Pons (tissue), 1 donor: ENCODE results near the gene CFAP298.

ENCODE experiments used
- DNase-seq: peaks from one replicate; pipeline ENCODE4 v3.0.0-alpha.2; 2016; ENCODE audit warnings: low spot score

Gene CFAP298

DNA sequence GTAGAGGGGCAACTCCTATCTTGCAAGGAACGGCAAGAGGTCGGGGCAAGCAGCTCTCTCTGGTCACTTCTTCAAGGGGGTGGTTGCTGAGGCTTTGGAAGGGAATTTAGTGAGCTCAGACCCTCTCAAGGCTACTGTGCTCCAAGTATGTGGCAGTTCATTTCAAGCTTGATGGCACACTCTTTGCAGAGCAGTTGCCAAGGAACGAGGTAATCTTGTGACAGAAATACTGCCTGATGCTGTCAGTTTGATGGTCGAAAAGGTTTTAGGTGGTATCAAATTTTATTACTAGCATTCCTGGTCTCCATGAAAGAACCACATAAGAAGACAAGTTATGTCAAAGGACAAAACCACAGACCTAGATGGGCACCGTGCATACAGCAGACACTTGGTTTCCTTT, 13.1 kb downstream of the CFAP298 start:
- no peak for DNase-seq

DNA sequence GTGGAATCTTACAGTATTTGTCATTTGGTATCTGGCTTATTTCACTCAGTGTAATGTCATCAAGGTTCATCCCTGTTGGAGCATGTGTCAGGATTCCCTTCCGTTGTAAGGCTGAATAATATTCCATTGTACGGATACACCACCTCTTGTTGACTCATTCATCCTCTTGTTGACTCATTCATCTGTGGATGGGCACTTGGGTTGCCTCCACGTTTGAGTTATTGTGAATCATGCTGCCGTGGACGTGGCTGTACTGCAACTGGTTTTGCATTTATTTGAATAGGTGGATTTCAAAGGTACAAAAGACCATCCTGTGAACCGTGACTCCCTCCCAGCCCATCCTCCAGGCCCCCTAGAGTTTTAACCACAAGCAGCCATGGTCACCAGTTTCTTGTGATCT, 15.0 kb downstream of the CFAP298 start:
- DNase-seq, result no peak

DNA sequence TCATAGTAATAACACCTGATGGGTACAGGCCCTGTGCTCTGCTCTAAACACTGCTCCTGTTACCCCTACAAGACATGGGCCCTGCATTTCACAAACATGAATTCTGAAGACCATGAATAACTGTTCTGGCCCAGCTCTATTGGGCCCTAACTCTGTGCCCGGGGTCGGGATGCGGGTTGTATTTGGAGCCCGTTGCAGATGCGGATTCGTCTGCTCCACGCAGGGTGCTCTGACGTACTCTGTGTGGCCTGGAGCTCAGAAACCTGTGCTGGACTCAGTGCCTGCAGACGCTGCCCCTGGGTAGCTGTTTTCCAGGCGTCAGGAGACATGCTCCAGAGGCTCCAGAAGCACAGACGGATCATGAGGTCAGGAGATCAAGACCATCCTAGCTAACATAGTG, 16.7 kb downstream of the CFAP298 start:
- no peak for DNase-seq

DNA sequence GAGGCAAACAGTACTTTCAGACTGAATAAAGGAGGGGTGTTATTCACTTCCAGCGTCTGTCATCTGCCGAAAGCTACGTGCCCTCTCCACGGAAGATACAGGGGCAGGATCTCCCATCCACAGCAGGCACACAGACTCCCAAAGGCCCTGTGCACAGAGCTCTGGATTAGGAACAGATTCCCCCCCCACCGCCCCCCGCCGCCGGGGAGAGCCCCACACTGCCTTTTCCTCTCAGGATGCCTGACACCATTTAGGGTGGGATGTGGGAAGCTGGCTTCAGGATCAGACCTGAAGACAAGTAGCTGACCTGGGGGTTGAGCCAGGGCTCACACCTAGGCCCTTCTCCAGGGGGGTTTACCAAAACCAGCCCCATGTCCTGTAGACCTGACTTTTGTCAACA, 18.5 kb downstream of the CFAP298 start:
- DNase-seq, result no peak

DNA sequence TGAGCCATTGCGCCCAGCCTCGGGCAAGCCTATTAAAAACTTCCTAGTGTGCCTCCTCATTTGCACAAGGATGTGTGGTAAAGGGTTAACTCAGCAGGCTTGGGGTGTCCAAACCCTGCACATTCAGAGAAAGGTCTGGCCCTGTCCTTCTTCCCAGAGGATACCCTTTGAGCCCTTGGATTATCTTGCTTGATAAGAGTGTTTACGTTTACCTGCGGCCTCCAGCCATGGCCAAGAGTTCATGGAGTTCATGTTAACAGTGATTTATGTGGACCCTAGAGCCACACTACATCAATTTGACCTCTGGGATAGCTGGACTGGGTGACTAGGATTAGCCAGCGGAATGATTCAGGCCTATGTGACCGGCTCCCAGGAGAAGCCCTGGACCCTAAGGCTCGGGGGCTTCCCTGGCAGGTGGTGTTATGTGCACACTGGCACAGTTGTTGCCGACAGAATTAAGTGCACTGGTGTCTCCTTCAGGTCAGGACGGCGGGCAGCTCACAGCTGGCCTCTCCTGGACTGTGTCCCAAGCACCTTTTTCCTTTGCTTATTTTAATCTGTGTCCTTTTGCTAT, 19.2 kb downstream of the CFAP298 start:
- no peak for DNase-seq

DNA sequence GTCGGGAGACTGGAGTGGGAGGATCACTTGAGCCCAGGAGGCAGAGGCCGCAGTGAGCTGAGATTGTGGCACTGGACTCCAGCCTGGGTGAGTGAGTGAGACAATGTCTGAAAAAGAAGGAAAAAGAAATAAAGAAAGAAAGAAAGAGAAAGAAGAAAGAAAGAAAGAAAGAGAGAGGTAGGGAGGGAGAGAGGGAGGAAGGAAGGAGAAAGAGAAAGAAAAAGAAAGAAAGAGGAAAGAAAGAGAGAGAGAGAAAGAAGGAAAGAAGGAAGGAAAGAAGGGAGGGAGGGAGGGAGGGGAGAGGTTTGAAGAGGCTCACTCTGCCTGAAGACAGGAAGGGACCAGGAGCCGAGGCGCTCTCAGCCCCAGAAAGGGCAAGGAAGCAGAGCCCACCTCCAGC, 22.0 kb downstream of the CFAP298 start:
- DNase-seq, result no peak

DNA sequence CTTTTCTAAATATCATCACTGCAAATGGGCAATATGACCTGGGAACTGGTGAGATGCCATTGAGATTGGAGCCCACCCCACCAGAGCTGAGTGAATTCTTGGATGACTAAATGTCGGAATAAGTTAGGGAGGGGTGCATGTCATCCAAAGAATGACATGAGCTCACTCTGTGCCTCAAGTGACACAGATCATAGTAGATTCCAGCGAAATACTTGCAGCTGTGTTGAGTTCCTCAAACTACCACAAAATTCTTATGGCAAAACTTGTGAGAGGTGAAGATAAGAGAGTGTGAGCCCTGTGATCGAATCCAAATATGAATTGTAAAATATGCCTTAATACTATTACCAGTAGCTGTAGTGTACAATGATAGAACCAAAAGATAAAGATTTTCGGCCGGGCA, 24.5 kb downstream of the CFAP298 start:
- no peak for DNase-seq

DNA sequence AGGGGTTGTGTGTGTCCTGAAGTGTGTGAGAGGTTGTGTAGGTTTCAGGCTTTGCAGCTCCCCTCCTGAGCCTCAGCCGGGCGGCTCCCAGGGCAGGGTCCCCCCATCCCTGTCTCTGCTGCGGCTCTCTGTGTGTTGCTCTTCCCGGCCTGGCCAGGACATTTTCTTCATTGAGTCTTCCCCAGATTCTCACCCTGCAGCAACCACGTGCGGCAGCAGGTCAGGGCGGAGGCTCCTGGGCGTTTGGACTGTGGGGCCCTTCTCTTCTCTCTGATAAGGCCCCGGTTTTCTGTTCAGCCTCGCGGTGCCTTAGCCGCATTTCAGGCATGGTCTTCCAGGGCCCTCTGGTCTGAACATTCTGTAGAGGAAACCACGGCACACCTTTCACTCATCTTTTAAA, 25.1 kb downstream of the CFAP298 start:
- no peak for DNase-seq

DNA sequence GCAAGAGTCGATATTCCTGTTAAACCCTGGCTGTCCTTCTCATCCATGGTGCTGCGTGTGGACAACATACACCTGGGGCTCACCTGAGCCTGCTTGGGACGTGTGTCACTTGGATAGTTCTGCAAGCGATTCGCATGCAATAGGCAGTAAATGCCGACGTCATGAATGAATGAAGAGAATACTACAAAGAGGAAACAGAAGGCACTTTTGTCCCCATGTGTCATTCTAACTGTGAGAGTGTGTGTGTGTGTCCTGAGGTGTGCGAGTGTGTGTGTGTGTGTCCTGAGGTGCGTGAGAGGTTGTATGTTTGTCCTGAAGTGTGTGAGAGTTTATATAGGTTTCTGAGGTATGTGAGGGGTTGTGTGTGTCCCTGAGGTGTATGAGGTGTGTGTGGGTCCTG, 26.2 kb downstream of the CFAP298 start:
- DNase-seq, result no peak

DNA sequence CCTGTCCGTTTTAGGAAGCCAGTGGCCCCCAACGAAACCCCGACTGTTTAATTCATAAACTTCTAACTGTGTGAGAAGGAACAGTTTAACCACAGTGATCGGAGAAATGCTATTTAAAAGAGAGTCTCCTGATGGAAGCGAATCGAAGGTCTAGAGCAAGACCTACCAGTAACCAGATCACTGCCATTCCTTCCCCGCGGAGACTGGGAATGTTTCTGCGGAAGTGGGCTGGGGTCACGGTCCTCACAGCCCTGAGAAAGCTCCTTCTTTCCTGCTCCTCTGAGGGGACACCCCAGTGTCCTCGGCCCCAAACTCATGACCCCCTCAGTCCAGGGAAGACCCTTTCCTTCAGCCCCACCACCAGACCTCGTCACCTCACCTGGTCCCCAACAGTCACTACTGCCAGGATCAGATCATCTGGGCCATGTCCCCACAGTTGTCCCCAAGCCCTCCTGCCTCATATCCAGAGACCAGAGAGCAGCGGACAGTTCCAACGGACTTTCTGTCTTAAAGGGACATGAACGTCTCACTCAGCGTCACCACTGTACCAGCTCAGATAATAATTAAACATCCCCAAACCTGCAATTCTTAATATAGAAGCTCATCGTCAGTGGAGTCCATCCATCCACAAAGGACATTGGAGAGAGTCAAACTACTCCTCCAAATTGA, 27.0 kb downstream of the CFAP298 start, which contains the start of gene TCP10L:
Gene TCP10L, minus strand, starts transcription at position 482 of the 669 bp plus-strand sequence. CDS start 1,219 bp downstream, outside the sequence.
- no peak for DNase-seq

DNA sequence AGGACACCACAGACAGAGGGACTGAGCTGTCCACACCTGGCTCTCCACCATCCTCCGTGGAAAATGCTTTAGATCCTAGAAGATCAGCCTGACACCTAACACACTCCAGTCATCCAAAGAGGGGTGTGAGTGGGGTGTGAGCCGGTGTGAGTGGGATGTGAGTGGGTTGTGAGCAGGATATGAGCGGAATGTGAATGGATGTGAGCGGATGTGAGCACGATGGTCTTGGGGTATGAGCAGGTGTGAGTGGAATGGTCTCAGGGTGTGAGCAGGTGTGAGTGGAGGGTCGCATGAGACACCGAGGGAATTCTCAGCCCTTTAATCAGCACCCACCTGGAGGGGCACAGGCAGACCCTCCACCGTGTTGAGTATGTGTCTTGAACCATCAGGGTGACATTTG, 27.7 kb downstream of the CFAP298 start:
- DNase-seq, result no peak

DNA sequence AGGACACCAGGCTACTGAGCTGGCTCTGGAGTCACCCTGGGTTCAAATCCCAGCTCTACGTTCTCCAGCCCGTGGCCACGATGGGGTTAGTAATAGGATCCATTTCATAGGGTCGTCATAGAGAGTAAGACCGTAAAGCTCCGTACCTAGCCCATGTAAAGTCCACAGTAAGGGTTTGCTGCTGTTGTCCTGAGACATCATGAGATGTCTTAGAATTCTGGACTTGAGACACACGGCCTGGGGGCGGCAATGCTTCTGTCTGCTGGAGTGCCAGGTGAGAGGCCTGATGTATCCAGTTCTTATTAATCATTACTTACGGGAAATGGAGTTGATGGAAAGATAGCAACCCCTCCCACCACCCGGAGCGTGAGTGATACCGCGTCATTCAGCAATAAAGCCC, 30.4 kb downstream of the CFAP298 start:
- DNase-seq, result no peak

DNA sequence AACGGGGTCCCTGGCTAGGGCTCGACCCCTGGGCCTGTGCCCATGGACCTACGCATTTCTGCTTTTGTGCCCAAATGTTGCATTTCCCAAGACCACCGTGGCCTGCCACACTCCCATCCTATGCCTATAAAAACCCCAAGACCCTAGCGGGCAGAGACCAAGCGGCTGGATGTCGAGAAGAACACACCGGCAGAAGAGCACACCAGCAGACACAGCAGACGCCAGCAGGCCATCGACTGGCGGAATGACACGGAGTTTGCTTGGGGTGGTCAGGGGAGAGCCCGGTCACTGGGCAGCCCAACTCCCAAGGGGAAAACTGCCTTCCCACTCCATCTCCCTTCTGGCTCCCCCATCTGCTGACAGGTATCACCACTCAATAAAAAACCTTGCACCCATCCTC, 31.2 kb downstream of the CFAP298 start:
- no peak for DNase-seq

DNA sequence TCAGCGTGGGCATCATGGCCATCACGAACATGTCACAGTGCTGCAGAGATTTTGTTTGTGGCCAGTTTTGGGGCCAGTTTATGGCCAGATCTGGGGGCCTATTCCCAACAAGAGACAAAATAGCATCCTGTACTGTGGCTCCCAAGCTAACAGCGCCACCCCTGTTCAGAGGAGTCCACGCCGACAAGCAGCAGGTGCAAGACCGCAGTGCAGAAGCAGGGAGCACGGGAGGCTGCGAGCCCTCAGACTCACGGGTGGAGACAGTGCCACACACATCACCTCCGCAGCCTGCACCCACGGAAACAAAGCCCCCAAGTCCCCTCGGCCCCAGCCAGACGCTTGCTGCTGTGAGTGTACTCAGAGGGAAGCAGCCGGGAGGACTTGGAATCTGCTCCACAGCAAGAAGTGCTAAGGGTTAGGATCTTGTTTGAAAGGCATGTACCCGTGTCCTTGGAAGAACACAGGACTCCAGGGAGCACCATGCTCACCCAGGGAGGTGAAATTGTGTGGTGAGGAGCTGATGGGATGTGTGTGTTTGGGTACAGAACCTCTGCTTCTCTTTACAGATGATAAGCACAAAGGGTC, 34.0 kb downstream of the CFAP298 start:
- no peak for DNase-seq

DNA sequence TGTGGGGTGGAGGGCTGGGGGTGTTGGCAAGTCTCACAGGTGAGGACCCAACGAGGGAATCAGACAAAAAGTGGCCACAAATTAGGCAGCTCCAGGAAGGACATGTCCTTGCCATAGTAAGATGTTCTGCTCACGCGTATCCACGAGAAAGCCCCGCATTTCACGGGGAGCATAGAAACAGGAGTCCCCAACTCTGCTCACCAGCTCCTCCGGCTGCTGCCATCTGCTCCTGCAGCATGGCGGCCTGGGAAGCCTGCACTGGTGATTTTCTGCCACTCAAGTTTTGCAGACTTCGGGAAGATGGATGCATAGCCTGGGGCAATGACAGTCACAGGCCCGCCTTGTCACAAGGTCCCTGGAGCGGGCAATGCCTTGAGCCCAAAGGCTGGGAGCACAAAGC, 36.2 kb downstream of the CFAP298 start:
- DNase-seq, result no peak

DNA sequence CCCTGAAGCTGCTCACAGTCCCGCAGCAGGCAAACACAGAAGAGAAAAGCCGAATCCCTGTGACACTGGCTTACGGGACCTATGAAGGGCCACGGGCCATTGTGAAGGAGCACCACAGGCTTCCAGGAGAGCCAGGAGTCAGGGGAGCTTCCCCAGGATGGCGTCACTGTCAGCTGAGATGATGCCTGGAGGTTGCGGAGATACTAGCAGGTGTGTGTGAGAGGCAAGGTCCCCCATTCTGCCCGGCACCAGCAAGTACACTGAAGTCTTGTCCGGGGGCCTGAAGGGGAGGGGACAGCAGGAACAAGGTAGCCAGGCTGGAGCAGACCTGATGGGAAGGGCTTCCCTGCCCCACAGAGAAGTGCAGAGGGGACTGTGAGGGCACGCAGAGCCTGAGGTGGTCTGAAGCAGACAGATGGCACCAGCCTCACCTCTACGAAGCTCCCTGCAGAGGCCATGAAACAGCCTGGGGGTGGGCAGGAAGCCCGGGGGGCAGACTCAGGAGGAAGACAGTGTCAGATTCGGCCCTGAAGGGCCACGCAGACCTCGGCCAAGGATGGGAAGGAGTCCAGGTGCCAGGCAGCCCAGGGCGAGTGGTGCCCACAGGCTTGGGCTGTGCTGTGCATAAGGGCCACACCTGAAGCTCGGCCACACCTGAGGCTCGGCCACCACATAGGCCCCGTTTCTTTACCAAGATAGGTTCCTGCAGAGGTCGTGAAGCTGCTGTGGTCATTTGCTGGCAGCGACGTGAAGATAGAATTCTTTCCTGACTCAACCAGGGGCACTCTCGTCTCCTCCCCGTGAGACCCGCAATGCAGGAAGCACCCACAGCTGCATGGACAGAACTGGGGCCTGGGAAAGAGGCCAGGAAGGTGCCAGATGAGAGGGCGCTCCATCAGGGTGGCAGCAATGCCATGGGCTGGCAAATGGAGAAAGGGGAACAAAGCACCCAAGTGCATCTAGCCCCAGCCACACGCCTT, 36.9 kb downstream of the CFAP298 start:
- DNase-seq, result no peak

DNA sequence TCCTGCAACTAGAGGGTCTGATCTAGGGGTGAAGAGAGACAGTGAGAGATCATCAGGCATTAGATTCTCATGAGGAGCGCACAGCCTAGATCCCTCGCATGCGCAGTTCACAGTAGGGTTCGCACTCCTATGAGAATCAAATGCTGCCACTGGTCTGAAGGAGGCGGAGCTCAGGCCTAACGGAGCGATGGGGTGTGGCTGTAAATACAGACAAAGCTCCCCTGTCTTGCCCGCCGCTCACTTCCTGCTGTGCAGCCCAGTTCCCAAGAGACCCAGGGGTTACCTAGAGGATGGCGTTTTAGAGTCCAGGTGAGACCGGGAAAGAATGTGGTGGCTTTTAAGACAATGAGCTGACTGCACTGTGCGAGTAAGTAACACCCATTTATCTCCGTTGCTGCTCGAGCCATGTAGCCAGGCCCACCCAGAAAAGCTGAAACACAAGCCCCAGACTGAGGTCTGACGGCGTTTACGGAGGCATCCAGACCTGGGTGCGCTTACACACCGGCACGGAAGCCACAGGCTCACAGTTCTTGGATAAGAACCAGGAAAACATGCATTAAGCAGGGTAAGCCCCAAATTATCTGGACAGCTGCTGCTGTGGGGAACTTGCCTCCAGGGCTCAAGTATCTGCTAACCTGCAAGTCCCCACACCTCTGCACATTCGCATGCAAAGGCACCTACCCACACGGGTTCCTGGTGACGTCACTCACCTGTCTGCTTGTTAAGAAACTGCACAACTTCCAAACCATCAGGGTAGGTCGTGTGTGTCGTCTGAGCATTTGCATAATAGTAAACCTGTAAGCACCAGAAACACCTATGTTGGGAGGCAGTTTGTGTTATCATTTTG, 39.4 kb downstream of the CFAP298 start:
- DNase-seq, result no peak

DNA sequence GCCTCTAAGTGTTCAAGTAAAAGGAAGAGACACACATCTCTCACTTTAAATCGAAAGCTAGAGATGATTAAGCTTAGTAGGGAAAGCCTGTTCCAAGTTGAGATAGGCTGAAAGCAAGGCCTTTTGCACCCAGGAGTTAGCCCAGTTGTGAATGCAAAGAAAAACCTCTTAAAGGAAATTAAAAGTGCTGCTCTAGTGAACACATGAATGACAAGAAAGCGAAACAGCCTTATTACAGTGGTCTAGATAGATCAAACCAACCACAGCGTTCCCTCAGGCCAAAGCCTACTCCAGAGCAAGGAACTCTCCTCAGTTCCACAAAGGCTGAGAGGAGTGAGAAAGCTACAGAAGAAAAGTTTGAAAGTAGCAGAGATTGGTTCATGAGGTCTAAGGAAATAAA, 41.7 kb downstream of the CFAP298 start:
- DNase-seq, result no peak

DNA sequence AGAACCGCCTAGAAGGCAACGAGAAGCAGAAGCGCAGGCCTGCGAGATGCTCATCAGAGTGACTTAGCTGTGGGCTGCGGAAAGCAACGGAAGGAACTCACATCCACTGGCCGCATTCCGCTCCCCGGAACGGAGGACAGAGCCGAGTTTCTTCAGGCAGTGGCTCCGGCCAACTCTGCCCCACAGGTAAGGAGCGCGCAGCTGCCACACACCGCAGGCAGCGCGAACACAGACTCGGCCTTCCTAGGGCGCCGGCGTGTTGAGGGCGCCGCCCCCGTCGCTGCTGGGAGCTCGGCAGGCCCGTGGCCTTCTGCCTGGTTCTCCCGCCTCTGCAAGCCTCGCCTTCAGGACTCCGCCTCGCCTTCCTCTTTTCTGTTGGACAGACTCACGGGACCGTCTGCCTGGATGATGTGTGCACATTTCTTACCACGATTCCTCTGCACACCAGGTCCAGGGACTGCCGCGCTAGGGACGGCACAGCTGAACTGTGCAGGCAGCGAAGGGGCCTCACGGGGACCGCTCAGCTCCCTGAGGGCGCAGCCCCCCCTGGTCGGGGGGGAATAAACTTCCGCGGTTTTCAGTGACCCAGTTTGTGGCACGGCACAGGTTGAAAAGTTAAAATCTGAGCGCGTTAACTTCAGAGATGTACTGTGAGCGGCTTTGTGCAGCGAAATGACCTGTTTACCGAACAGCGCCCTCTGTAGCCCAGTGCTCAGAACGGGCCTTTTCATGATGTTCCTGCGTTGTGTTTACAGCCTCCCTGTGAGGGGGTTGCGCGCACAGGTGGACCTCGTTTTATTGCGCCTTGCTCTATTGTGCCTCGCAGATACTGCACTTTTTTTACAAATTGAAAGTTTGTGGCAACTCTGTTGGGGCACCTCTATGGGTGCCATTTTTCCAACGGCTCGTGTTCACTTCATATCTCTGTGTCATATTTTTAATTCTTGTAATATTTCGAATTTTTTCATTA, 42.6 kb downstream of the CFAP298 start:
- peak; percentile 74 for DNase-seq

DNA sequence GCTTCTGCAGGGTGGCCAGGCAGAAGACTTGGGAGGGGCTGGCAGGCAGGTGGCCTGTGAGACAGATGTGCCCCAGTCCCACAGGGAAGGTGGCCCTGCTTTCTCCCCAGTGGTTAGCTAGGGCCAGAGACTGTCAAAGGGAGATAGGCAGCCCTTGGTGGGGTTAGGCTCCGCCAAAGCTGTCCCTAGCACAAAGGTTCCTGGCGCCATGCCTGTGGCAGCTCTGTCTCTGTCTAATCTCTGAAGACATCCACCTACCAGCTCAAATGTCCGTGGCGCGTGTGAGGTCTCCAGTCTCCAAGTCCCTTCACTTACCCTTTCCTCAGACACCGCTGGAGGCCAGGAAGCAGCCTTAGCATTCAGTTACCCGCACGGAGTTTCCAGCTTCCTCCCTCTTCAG, 44.6 kb downstream of the CFAP298 start:
- no peak for DNase-seq
